GM19438 (cell line): ENCODE measurements around the gene INSL3.
A peak's percentile ranks its signal among the peaks of the same experiment; 100 is the strongest.

Experiments used
- ATAC-seq: cut with Tn5 transposase; IDR thresholded peaks from one replicate; pipeline ENCODE4 v1.9.1; 2021; ENCODE audit warnings: low read depth; ENCODE audit not compliant: unreplicated experiment

The INSL3 gene

GRCh38 chr19:17847538-17848366 is 26.4 kb upstream of the INSL3 start, which contains the start of gene JAK3:
TSS of gene JAK3 (minus strand) at chr19:17847982. CDS start at chr19:17844417, 3,565 bp downstream.
- peak; percentile 60 for ATAC-seq

DNA sequence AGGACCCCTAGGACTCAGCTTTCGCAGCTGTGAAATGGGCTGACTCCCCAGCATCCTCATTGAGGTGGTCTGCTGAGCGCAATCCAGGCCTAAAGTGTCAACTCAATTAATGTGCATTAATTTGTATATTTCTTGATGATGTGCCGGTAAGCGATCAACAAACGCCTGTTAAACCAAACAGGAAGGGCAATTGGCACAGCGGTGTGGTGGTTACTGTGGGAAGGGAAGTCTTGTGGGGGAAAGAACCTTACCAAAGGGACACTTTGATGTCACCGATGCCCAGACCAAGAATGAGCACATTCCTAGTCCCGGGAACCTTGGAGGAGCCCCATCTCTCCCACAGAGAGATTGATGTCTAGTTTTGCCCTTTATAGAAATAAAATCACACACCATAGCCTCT is 24.8 kb upstream of the INSL3 start:
- no peak for ATAC-seq

DNA sequence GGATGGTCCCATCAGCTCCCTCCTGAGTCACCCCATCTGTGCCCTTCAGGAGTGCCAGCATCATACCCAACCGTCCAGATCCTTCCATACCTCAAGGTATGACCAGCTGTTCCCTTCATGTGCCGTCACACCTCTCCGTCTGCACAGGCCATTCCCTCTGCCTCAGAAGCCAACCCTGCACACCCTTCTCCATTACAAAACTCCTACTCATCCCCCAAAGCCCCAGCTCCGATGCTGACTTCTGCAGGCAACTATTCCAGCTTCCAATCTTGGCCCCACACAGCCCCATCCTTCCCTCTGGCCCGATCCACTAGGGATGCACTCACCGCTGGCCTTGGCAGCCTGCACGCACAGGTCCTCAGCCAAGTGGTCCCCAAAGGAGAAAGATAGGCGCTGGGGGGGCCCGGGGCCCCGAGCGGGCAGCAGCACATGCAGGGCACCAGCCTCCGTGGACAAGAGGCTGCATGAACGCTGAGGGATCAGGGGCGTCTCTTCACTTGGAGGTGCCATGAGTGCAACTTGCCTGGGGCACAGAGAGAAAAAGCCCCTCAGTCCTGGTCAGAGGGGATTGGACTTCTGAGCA is 22.7 kb upstream of the INSL3 start:
- no peak for ATAC-seq

DNA sequence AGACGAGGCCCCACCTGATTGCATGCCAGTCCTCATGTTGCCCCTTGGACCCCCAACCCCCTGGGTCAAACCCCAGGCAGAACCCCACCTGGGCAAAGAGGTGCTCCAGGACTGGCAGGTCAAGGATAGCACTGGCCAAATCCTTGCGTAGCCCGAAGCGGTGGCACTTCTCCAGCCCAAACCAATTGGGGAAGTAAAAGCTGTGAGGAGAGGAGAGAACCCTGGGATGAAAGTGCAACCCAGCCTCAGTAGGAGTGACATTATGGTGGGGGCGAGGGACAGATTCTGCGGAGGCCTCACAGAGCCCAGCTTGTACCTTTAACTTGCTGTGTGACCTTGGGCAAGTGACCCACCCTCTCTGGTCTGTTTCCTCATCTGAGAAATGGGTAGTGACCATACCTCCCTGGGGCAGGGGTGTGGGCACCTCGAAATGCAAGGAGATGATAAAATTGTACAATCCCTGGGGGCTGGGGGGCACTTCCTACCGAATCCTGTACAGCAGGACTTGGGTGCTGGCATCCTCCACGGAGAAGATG is 22.0 kb upstream of the INSL3 start:
- ATAC-seq: no peak

DNA sequence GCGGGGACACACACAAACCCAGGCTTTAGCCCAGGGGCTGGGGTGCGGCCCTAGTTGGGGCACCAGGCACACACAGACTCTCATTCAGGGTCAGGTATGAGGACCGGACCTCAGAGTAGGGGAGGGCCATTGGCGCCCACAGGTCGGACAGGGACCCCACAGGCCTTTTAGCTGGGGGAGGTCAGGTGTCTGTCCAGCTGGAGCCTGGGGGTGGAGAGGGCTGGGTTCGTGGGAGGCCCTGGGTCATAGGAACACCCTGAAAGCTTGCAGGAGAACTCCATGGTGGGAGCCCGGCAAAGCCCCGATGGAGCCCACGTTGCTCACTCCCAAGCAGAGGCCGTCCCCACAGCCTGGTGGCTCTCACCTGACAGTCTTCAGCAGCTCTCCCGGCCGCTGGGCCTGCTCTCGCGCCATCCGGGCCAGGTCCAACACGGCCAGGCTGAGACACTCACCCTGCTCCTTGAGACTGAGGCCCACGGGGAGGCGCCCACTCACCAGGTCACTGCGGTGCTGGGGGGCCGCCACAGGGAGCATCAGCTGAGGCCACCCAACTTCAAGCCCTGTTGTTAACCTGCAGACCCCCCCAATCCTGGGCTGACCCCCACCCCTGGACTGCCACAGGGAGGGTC is 21.5 kb upstream of the INSL3 start:
- ATAC-seq: no peak

DNA sequence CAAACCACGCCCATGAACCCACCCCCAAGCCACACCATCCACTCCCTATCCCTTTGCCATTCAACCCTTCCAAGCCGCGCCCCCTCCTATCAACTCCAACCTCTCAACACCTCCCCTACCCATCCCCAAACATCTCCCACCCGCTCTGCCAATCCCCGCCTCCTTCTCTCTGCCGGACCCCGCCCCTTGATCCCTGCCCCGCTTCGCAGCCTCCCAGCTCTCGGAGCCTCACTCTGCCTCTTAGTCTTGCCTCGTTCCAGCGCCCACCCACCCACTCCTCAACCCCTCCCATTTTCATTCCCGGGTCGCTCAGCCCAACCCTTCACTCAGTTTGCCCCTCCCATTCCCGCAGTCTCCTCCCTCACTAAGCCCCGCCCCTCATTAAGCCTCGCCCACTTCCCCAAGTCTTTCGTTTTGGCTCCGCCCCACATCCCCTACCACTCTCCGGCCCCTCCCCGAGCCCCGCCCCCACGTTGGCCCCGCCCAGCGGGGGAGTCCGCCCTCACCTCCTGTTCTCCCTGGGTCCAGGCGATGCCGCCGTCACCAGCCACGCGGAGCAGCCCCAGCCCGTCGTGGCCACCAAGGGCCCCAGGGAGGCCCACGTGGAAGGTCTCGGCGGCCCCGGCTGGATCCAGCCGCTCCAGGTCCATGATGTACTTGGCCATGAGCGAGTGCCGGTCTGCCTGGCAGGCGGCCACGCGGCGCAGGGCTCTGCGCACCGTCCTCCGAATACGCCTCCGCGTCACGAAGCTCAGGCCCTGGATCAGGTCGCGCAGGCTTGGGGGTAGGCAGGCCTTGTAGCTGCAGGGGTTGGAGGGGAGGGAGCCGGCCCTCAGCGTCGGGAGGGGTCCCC is 20.7 kb upstream of the INSL3 start:
- no peak for ATAC-seq

DNA sequence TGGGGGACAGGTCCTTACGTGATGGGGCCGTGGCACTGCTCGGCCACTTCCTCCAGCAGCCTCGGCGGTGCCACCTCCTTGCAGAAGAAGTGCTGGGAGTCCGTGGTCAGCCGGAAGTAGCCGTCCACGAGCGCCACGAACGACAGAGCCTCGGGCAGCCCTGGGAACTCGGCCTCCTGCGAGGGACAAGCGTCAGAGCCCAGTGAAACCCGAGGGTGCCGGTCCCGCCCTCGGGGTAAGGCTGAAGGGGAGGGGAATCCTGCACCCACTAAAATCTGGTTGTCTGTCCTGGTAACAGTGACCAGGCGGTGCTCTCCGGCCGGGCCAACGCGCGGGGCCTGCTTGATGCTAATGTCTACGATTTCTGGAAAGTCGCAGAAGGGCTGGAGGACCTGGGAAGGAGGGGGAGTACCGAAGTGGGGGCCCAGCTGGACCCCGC is 20.1 kb upstream of the INSL3 start:
- ATAC-seq: no peak

- ATAC-seq: no peak
Observed at GRCh38 chr19:17840019-17840418, 18.7 kb upstream of the INSL3 start.

DNA sequence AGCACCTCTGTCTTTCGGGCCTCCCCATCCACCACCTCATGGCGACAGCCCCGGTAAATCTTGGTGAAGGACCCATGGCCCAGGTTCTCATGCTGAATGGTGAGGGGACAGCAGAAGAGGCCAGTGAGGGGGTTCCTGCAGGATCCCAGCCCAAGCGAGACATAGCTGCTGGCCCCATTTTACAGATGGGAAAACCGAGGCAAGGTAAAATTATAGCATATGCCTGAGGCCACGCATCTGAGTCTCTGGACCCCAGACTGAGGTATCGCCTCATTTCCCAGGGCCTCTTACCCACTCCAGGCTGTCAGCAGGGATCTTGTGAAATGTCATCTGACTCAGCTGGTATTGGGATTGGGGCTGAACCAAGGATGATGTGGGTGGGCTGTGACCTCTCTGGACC is 16.7 kb upstream of the INSL3 start:
- ATAC-seq: no peak

- ATAC-seq: no peak
Observed at GRCh38 chr19:17836530-17836929, 15.2 kb upstream of the INSL3 start.

DNA sequence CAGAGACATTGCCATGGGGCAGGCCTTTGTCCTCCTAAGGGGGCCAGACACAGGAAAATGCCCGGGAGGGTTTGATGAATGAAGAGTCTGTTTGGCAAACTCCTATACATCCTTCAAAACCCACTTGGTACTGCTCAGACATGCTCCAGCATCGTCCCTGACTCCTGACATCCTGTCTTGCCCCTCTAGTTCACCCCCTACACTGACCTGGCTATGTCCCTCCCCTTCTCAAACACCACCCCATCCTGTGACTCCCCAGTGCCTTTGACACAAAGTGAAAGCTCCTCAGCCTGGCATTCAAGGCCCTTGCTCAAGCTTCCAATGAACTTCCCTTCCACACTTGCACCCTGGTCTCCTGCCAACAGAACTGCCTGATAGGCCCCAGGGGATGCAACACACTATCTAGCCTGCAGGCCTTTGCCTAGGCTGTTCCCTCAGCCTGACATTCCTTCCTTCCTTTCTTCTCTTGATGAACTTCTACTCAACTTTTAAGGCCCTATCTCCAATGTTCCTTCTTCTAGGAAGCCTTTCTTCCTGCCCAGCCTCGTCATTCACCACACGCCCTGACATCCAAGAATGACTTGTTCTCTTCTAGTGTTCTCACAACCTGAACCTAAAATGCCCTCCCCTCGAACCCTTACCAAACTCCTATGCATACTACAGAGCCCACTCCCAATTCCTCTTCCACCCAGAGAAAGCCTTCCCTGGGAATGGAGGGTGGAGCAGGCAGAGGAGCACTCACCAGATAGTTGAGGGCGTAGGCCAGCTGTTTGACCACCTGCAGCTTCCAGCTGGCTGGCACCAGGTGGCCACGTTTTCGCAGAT is 14.1 kb upstream of the INSL3 start:
- ATAC-seq: no peak

DNA sequence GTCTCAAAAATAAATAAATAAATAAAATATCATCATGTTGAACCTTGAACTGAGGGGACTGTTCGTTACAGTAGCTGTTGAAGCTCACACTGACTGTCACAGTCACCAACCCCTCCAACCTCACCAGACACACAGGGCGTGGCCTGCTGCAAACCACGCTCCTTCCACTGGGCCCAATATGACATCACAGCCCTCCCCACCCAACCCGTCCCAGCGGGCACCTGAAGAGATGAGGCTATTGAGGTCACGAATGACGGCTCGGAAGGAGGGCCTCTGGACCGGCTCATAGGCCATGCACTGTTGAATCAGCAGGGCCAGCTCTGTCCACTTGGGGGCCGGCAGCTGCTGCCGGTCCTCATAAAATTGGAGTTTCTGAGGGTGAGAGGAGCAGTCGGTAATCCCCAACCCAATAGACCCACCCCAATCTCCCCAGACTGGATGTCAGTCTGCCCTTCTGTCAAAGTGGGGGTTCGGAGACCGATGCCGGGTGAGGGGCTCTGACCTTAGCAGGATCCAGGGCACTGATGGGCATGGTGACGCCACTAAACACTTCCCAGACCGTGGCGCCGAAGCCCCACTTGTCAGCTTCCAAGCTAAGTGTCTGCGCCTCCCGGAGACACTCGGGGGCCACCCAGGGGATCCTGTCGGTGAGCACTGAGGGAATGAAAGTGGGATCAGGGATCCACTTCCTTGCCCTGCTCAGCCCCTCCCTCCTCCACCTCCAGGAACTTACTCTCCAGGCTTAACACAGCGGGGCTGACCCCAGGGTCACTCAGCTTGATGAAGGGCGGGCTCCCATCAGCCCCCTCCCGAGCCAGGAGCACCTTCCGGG is 13.2 kb upstream of the INSL3 start:
- no peak for ATAC-seq

DNA sequence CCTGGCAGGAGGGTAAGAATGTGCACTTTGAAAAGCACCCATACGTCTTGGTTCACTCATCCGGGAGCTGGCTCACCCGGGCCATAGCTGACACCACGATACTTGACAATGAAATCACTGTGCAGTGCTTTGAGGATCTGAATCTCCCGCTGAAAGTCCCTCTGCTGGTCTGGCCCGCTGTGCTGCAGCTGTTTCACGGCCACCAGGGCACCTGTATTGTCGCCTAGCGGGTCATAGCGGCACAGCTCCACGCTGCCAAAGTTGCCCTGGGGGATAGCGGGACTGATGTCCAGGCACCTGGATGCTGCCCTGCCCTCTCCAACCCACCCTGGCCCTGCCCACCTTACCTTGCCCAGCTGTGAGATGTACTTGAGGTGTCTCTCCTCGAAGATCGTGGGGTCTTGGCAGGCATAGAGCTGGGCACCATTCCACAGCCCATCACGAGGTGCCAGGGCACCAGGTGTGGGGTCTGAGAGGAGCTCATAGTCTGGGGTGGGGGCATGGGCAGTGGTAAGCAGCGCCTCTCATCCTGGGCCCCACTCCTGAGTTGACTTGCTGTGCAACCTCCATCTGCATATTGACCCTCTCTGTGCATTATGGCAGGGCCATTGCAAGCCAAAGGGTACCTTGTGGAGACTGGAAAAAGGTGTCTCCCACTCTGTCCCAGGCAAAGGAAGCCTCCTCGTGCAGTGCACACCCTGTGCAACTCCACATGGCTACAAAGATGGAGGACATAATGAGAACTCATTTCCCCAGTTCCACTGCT is 11.3 kb upstream of the INSL3 start:
- ATAC-seq: no peak

DNA sequence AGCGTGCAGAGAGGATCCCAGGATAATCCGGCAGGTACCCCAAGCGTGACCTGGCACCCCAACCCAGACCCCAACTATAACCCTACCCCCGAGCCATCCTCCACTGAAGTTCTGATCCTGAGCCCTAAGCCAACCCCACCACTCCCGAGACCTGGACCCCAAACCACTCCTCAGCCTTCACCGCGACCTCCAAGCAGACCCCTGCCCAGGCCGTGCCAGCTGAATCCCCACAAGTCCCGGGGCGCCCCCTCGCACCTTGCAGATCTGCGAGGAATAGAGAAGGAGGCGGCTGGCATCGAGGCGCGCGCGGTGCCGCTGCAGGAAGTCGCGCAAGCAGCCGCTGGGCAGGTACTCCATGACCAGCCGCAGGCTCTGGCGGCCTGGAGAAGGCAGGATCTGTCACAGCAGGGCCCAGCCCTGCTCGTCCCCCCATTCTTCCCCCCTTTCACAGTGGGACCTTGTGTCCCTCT is 10.1 kb upstream of the INSL3 start:
- ATAC-seq: no peak

DNA sequence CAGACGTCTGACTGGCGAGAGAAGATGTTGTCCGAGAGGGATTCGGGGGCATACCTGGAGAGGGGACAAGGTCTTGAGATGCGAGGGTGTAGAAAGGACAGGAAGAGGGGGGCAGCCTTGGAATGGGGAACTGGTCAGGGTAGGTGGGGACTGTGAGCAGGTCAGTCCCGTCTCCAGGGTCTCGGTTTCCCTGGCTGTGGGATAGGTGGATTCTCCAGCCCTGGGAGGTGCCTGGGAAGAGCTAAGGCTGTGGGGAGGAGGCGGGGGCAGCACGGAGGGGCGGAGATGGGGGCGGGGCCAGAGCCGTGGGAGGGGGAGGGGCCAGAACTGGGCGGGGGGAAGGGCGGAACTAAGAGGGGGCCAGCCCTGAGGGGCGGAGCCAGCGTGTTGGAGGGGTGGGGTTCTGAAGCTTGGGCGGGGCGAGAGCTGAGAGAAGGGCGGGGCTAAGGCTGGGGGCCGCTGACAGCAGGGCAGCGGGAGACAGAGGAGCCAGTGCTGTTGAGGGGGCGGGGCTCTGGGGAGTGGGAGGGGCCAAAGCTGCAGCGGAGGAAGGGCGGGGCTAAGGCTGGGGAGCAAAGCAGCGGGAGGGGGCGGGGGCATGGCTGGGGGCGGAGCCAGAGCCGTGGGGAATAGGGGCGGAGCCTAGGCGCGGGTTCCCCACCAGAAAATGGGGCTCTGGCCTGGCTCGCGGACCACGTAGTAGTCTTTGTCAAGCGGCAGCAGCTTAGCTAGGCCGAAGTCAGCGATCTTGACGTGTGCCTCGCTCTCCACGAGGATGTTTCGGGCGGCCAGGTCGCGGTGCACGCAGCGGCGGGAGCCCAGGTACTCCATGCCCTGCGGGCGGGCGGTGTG is 9.5 kb upstream of the INSL3 start:
- ATAC-seq: no peak

GRCh38 chr19:17829855-17830566 is 8.7 kb upstream of the INSL3 start:
- ATAC-seq: no peak
